MG63 (cell line): Measurements from ENCODE around the gene FAM110A. TPM values are rescaled to one million over a fixed set of nuclear protein-coding genes. Genes with fewer than 3 reads are reported as not detected.
A peak's percentile ranks its signal among the peaks of the same experiment; 100 is the strongest.
"Not testable (repeated sequence)": the region's sequence is repeated elsewhere in the genome, so short reads cannot be mapped to it uniquely, and the experiment has no call there.

Source experiments
- DNase-seq: peaks from one replicate; pipeline ENCODE4 v3.0.0-alpha.2; 2020
- H3K27me3 ChIP-seq: fragments of 250-450 bp; sonication (Bioruptor Pico); 2 replicates; pipeline ENCODE4 v1.5.1; 2020; ENCODE audit warnings: mild to moderate bottlenecking, moderate library complexity
- H3K36me3 ChIP-seq: fragments of 250-450 bp; sonication (Bioruptor Pico); 2 replicates; pipeline ENCODE4 v1.5.1; 2020; ENCODE audit warnings: mild to moderate bottlenecking, moderate library complexity
- H3K4me3 ChIP-seq: fragments of 250-450 bp; sonication (Bioruptor Pico); 2 replicates; pipeline ENCODE4 v1.5.1; 2020; ENCODE audit warnings: mild to moderate bottlenecking, moderate library complexity
- H3K9me3 ChIP-seq: fragments of 250-450 bp; sonication (Bioruptor Pico); 2 replicates; pipeline ENCODE4 v1.5.1; 2020; ENCODE audit warnings: mild to moderate bottlenecking, moderate library complexity
- total RNA-seq: library from RNA; depleted of rRNA; stranded (reverse); fragments of >200 nt; shearing (Covaris generic); gene quantifications from 2 replicates; pipeline ENCODE4 v1.2.3, GENCODE V29; 2014; ENCODE audit warnings: low replicate concordance; rRNA removed

Gene FAM110A
- total RNA-seq: 3.9 and 4.6 TPM in 2 replicates

DNA sequence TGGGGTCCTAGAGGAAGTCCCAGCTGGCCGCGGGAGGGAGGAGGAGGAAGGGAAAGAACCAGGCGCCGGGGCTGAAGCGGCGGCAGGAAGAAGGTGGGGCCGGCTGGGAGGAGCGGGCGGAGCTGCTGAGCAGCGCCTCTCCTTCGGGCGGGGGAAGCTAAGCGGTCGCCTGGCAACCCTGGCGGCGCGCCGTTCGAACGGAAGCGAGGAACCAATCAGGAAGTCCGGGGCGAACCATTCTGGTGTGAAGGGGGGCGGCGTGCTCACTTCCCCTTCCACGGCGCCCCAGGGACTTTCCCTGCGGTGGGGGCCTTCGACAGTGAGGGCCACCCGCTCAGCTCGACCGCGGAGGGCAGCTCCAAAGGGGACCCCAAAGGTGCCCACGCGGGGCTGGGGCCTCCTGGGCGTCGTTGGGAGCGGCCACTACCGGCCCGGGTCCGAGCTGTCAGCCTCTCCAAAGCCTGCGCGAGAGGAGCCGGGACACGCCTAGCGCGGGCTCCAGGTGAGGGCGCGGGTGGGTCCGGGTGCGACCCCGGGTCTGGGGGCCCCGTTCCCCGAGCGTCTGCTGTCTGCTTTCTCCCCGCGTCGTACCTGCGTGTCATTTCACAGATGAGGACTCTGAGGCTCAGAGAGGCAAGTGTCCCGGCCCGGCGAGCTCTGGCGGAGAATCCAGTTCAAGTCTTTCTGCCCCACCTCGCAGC, at the start of gene FAM110A:
FAM110A (plus strand) TSS at position 266 of the 701 bp plus-strand sequence. CDS start 11,090 bp downstream, outside the sequence.
- H3K4me3 ChIP-seq: peak within 1 kb of the TSS; percentile 88
- H3K36me3 ChIP-seq: no peaks in the 10 kb centered on the region
- DNase-seq: peak; percentile 95
- H3K27me3 ChIP-seq: no peaks in the 10 kb centered on the region
- no peaks in the 10 kb centered on the region for H3K9me3 ChIP-seq

GRCh38 chr20:787825-788224, 45.7 kb upstream of the FAM110A start:
- Histone ChIP-seq H3K27me3 (peaks cover 3% of the 10 kb centered on the region; the same call in 1 of the 2 replicates), H3K9me3 (no peaks in the 10 kb centered on the region)
- no peak for DNase-seq

GRCh38 chr20:791056-791455, 42.5 kb upstream of the FAM110A start:
- no peak overlapping the region for H3K4me3 ChIP-seq
- no peak for DNase-seq

More at GRCh38 chr20:787825-788224, 45.7 kb upstream of the FAM110A start:
- Histone ChIP-seq H3K4me3 (no peak overlapping the region), H3K36me3 (no peaks in the 10 kb centered on the region)

DNA sequence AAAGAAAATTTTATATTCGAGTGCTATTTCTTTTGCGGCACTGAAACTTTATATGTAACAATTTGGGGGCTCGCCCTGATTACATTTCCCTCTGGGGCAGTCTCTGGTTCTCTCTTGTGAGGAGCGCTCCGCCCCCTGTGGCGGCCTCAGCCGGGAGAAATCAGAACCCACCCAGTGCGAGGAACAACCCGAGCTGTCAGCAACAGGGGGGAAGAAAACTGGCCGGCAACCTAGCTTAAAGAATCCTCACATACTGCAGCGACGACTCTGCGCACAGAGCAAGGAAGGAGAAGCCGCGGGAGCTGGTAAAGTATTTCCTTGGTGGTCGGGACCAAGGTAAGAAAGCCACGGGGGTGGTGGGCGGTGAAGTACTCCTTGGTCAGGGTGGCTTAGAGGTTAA, 41.3 kb upstream of the FAM110A start:
- DNase-seq: no peak
- Histone ChIP-seq H3K9me3 (no peaks in the 10 kb centered on the region), H3K4me3 (no peak overlapping the region), H3K36me3 (no peaks in the 10 kb centered on the region), H3K27me3 (peaks cover 3% of the 10 kb centered on the region; the same call in 1 of the 2 replicates)

More at GRCh38 chr20:791056-791455, 42.5 kb upstream of the FAM110A start:
- Histone ChIP-seq H3K36me3 (no peaks in the 10 kb centered on the region), H3K9me3 (no peaks in the 10 kb centered on the region), H3K27me3 (peaks cover 3% of the 10 kb centered on the region; the same call in 1 of the 2 replicates)

DNA sequence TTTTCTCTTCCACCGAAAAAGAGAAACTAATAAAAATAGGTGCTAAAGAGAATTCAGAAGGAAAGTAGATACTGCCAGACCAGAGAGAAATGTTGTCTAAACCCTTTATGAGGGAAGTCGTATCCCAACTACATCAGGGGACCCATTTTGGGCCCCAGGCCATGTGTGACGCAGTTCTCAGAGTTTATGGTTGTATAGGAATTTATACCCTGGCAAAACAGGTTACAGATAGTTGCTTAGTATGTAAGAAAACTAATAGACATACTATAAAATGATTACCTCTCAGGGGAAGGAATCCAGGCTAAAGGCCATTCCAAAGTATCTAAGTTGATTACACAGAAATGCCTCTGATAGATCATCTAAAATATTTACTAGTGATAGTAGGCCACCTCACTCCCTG, 36.6 kb upstream of the FAM110A start:
- Histone ChIP-seq H3K4me3 (no peak overlapping the region), H3K9me3 (no peaks in the 10 kb centered on the region), H3K36me3 (no peaks in the 10 kb centered on the region), H3K27me3 (no peaks in the 10 kb centered on the region)
- DNase-seq: no peak

DNA sequence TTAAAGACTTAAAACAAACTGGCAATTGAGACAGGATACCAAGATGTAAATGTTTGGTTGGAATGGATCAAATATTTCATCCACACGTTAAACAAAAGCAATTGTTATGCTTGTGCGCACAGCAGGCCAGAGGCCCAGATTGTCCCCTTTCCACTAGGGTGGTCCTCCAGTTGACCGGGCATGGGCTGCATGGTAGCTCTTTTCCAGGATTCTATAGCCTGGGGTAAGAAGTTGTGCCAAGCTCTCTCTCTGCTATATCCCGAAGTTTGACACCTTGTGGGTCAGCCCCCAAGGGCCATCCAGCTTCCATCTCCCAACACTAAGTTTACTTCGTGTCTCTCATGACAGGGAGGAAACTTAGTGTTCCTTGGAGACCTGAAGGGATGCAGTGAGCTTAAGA, 34.8 kb upstream of the FAM110A start:
- DNase-seq, H3K27me3 ChIP-seq, H3K4me3 ChIP-seq, H3K36me3 ChIP-seq, H3K9me3 ChIP-seq: not testable (repeated sequence)

GRCh38 chr20:800026-800425, 33.5 kb upstream of the FAM110A start:
- H3K9me3 ChIP-seq, H3K27me3 ChIP-seq, H3K4me3 ChIP-seq, DNase-seq, H3K36me3 ChIP-seq: not testable (repeated sequence)

DNA sequence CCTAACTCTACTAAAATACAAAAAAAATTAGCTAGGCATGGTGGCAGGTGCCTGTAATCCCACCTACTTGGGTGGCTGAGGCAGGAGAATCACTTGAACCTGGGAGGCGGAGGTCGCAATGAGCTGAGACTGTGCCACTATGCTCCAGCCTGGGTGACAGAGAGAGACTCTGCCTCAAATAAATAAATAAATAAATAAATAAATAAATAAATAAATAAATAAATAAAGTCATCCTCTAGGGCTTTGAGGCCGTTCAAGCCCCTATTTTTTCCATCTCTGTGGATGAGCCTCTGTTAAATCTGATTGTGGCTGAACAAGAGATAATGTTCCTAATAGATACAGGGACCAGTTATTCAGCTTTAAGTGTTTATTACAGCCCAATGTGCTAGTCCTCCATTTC, 31.8 kb upstream of the FAM110A start:
- DNase-seq: no peak

GRCh38 chr20:805713-806112, 27.8 kb upstream of the FAM110A start:
- peaks cover 3% of the 10 kb centered on the region; the same call in 1 of the 2 replicates for H3K9me3 ChIP-seq
- DNase-seq: no peak
- no peak overlapping the region for H3K4me3 ChIP-seq
- no peaks in the 10 kb centered on the region for H3K27me3 ChIP-seq
- no peaks in the 10 kb centered on the region for H3K36me3 ChIP-seq

More for the DNA sequence above, 31.8 kb upstream of the FAM110A start:
- Histone ChIP-seq H3K27me3 (no peaks in the 10 kb centered on the region), H3K9me3 (peaks cover 3% of the 10 kb centered on the region; the same call in 1 of the 2 replicates), H3K36me3 (no peaks in the 10 kb centered on the region), H3K4me3 (no peak overlapping the region)

DNA sequence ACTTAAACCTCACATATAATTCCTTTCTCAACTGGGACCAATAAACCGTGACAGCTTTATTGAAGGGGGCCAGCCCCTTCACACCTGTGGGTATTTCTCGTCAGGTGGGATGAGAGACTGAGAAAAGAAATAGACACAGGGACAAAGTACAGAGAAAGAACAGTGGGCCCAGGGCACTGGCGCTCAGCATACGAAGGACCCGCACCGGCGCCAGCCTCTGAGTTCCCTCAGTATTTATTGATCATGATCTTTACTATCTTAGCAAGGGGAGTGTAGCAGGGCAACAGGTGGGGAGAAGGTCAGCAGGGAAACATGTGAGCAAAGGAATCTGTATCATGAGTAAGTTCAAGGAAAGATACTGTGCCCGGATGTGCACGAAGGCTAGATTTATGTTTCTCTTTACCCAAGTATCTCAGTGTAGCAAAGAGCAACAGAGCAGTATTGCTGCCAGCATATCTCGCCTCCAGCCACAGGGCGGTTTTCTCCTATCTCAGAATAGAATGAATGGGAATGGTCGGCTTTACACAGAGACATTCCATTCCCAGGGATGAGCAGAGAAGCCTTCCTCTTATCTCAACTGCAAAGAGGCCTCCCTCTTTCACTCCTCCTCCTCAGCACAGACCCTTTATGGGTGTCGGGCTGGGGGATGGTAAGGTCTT, 21.6 kb upstream of the FAM110A start:
- not testable (repeated sequence) for H3K27me3 ChIP-seq, DNase-seq, H3K36me3 ChIP-seq, H3K9me3 ChIP-seq, H3K4me3 ChIP-seq

- not testable (repeated sequence) for H3K4me3 ChIP-seq, DNase-seq, H3K9me3 ChIP-seq
These were observed 21.1 kb upstream of the FAM110A start for GRCh38 chr20:812435-812814.

GRCh38 chr20:813390-813789, 20.1 kb upstream of the FAM110A start:
- no peaks in the 10 kb centered on the region for H3K9me3 ChIP-seq
- H3K36me3 ChIP-seq: no peaks in the 10 kb centered on the region
- H3K27me3 ChIP-seq: no peaks in the 10 kb centered on the region
- DNase-seq: no peak
- H3K4me3 ChIP-seq: no peak overlapping the region

More at GRCh38 chr20:812435-812814, 21.1 kb upstream of the FAM110A start:
- H3K27me3 ChIP-seq, H3K36me3 ChIP-seq: not testable (repeated sequence)

DNA sequence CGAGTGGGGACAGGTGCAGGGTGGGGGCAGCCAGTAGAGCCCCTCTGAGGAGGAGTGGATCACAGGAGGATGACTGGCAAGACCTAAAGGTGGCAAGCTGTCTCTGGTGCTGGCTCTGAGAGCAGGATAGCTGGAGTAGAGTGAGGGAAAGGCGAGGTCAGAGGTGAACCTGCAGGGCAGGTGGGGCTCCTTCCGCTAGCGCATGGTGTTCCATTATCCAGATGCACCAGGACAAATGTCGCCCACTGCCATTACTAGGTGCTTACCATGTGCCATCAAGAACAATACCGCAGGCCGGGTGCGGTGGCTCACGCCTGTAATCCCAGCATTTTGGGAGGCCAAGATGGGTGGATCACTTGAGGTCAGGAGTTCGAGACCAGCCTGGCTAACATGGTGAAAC, 18.3 kb upstream of the FAM110A start:
- Histone ChIP-seq H3K9me3 (no peaks in the 10 kb centered on the region), H3K27me3 (no peaks in the 10 kb centered on the region), H3K36me3 (no peaks in the 10 kb centered on the region), H3K4me3 (no peak overlapping the region)
- no peak for DNase-seq

DNA sequence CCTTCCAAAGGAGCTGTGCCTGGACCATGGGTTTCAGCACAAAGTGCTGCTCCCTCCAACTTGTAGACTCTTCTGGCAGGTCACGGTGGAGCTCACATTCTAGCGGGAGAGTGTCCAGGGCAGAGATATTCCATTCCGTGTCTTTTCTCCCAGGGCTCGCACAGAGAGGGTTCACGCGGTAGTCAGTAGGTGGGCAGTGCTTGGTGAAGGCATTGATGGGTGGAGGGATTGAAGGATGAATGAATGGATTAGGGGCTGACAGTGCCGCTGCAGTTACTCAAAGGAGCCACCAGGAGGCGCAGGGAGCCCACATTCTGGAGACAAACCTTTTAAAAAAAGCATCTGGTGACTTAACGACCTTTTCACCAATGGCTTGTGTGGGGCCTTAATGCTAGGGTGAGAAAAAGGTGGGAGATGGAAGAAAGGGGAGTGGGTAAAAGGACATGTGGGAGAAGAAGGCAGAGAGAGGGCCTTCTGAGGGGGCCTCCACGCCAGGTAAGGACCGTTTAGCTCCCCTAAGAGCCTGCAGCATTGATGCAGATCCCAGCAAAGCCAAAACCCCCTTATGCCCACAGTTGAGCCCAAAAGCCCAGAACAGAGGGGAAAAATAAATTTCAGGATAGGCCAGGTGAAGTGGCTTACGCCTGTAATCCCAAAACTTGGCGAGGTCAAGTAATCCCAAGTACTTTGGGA, 17.5 kb upstream of the FAM110A start:
- H3K4me3 ChIP-seq: no peak overlapping the region
- H3K9me3 ChIP-seq: no peaks in the 10 kb centered on the region
- no peaks in the 10 kb centered on the region for H3K27me3 ChIP-seq
- DNase-seq: peak; percentile 30
- H3K36me3 ChIP-seq: no peaks in the 10 kb centered on the region

DNA sequence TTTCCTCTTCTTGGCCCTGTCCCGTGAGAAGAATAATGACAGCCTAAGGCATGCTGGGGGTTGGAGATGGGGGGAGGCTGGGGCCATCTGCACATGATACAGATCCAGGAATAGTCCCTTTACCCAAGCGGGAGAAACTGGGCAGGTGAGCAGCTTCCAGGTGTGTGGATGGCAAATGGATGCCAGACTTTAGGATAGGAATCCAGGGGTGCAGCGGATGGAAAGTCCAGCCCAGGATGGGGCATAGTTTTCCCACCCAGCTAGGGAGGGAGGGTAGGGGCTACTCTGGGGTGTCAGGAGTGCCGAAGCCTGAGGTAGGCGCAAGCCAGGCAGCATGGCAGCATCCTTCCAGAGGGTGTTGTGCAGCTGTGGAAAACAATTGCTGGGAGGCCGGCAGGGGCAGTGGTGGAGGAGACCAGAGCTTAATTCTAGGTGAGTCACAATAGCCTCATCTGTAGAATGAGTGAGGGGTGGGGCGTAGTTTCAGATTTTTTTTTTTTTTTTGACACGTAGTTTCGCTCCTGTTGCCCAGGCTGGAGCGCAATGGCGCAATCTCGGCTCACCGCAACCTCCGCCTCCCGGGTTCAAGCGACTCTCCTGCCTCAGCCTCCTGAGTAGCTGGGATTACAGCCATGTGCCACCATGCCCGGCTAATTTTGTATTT, 15.4 kb upstream of the FAM110A start:
- no peaks in the 10 kb centered on the region for H3K36me3 ChIP-seq

GRCh38 chr20:819680-820322, 13.7 kb upstream of the FAM110A start:
- Histone ChIP-seq H3K9me3 (no peaks in the 10 kb centered on the region), H3K27me3 (no peaks in the 10 kb centered on the region), H3K4me3 (no peak overlapping the region), H3K36me3 (no peaks in the 10 kb centered on the region)
- no peak for DNase-seq

More for the DNA sequence above, 15.4 kb upstream of the FAM110A start:
- no peaks in the 10 kb centered on the region for H3K9me3 ChIP-seq
- H3K4me3 ChIP-seq: no peak overlapping the region
- H3K27me3 ChIP-seq: no peaks in the 10 kb centered on the region
- DNase-seq: peak; percentile 38
